Kidney epithelial cell (primary cell): ENCODE measurements around the gene NTN5. TPM values are rescaled to one million over a fixed set of nuclear protein-coding genes. Genes with fewer than 3 reads are reported as not detected.
"Not testable (repeated sequence)": the region's sequence is repeated elsewhere in the genome, so short reads cannot be mapped to it uniquely, and the experiment has no call there.

Source experiments
- DNase-seq: peaks from one replicate; pipeline ENCODE4 v3.0.0-alpha.2; 2010; ENCODE audit warnings: low read depth
- H3K27me3 ChIP-seq: 2 replicates; pipeline ENCODE4 v1.6.0; 2011; ENCODE audit warnings: low read length; ENCODE audit not compliant: control insufficient read depth, insufficient read depth
- H3K36me3 ChIP-seq: 2 replicates; pipeline ENCODE4 v1.5.1; 2011; ENCODE audit warnings: low read length; ENCODE audit not compliant: control insufficient read depth, insufficient read depth
- H3K4me3 ChIP-seq: 2 replicates; pipeline ENCODE4 v1.5.1; 2011; ENCODE audit warnings: low read depth, mild to moderate bottlenecking, control low read depth, low read length
- CTCF ChIP-seq: IDR thresholded peaks from 2 replicates; pipeline ENCODE4 v1.5.1; 2011; ENCODE audit warnings: mild to moderate bottlenecking, moderate library complexity, low read length, control low read depth, inconsistent platforms; ENCODE audit not compliant: insufficient read depth, poor library complexity, severe bottlenecking
- total RNA-seq: library from RNA; depleted of rRNA; stranded (reverse); fragments of >200 nt; gene quantifications from 2 replicates; pipeline ENCODE4 v1.2.3, GENCODE V29; 2015

Gene NTN5
- total RNA-seq, 1 donor from 2014 or later = not detected

- DNase-seq = no peak
- no peaks in the 10 kb centered on the region for H3K36me3 ChIP-seq
- TF ChIP-seq CTCF = no peak
- H3K27me3 ChIP-seq = no peaks in the 10 kb centered on the region
- no peak overlapping the region for H3K4me3 ChIP-seq
Observed at GRCh38 chr19:48703316-48703715, 30.5 kb upstream of the NTN5 start.

GRCh38 chr19:48702701-48703100 is 29.9 kb upstream of the NTN5 start:
- no peak for TF ChIP-seq CTCF
- no peak for DNase-seq
- Histone ChIP-seq H3K36me3 (no peaks in the 10 kb centered on the region), H3K27me3 (no peaks in the 10 kb centered on the region), H3K4me3 (no peak overlapping the region)

GRCh38 chr19:48698046-48698445 is 25.2 kb upstream of the NTN5 start:
- DNase-seq = no peak
- H3K36me3 ChIP-seq = no peaks in the 10 kb centered on the region
- TF ChIP-seq CTCF = no peak
- H3K27me3 ChIP-seq = no peaks in the 10 kb centered on the region
- H3K4me3 ChIP-seq = no peak overlapping the region

GRCh38 chr19:48696353-48697010 is 23.7 kb upstream of the NTN5 start:
- no peak overlapping the region for H3K4me3 ChIP-seq
- DNase-seq = no peak

GRCh38 chr19:48695743-48696352 is 23.0 kb upstream of the NTN5 start, which contains the start of gene FUT2:
FUT2 (plus strand) TSS chr19:48695971; CDS start chr19:48702957, 6,986 bp downstream.
- Histone ChIP-seq H3K27me3 (no peaks in the 10 kb centered on the region), H3K4me3 (no peak within 1 kb of the TSS), H3K36me3 (no peaks in the 10 kb centered on the region)
- DNase-seq = no peak
- TF ChIP-seq CTCF = no peak

More at GRCh38 chr19:48696353-48697010, 23.7 kb upstream of the NTN5 start:
- Histone ChIP-seq H3K27me3 (no peaks in the 10 kb centered on the region), H3K36me3 (no peaks in the 10 kb centered on the region)
- no peak for TF ChIP-seq CTCF

GRCh38 chr19:48693629-48694028 is 20.8 kb upstream of the NTN5 start:
- not testable (repeated sequence) for DNase-seq, H3K27me3 ChIP-seq, H3K4me3 ChIP-seq, H3K36me3 ChIP-seq
